Activated T-cell treated with anti-CD3 and anti-CD28 coated beads, Interleukin-2, amount 50 U/mL, for 24 hours (primary cell): ENCODE measurements around the gene PTPRG.

Experiments
- DNase-seq: peaks from one replicate; pipeline ENCODE4 v3.0.0-alpha.2; 2020
- H3K27ac Mint-ChIP-seq: 2 replicates; pipeline ENCODE4 v1.8.0; 2020; ENCODE audit warnings: mild to moderate bottlenecking, mixed read lengths
- H3K27me3 Mint-ChIP-seq: 2 replicates; pipeline ENCODE4 v1.8.0; 2020; ENCODE audit warnings: mixed read lengths
- H3K36me3 Mint-ChIP-seq: 2 replicates; pipeline ENCODE4 v1.8.0; 2020; ENCODE audit warnings: low read depth, mixed read lengths
- H3K4me1 Mint-ChIP-seq: 2 replicates; pipeline ENCODE4 v1.8.0; 2020; ENCODE audit warnings: low read depth, mixed read lengths
- H3K4me3 Mint-ChIP-seq: 2 replicates; pipeline ENCODE4 v1.8.0; 2020; ENCODE audit warnings: mild to moderate bottlenecking, moderate library complexity, mixed read lengths
- H3K9me3 Mint-ChIP-seq: 2 replicates; pipeline ENCODE4 v1.8.0; 2020; ENCODE audit warnings: mixed read lengths

PTPRG gene

DNA sequence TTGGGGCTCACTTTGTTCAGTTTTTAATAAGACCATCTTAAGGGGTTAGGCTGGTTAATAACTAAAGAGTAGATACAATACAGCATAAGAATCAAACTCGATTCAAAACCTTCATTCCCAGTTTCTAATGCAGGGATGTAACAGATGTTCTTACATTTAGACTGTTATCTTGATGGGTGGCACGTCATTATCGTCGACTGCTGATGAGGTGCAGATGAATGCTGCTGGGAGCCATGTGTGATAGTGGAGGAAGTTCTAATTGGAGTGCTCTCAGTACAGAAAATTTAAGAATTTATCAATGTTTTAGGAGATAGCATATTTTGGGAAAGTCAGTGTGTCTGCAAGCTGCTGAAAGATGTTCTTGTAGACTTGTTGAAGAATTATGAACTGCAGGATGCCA is 331.5 kb downstream of the PTPRG start:
- Mint-ChIP-seq H3K27me3 (peaks cover 6% of the 10 kb centered on the region), H3K9me3 (no peaks in the 10 kb centered on the region), H3K4me1 (peaks cover 9% of the 10 kb centered on the region), H3K36me3 (no peaks in the 10 kb centered on the region), H3K27ac (no peak overlapping the region), H3K4me3 (no peak overlapping the region)
- no peak for DNase-seq

DNA sequence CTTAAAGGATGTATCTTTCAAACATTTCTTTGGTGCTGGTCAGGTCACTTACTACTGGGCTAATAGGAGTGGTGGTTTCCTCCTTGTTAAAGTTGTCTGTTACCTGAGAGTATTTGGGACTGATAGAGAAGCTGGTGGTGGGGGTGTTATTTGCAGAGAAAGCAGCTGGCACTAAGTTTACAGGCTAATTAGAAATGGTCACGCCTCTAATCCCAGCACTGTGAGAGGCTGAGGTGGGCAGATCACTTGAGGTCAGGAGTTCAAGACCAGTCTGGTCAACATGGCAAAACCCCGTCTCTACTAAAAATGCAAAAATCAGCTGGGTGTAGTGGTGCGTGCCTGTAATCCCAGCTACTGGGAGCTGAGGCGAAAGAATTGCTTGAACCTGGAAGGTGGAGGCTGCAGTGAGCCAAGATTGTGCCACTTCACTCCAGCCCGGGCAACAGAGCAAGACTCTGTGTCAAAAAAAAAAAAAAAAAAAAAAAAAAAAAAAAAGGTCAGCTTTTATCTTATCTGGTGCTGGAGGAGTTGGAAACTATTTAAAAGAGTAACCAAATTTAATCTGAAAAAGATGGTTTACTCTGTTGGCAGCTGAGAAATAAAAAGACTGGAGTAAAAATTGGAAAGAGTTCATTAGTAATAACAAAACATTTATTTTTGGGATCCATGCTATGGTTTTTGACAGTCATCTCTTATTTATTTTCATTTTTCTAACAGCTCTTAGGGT is 332.6 kb downstream of the PTPRG start:
- H3K4me1 Mint-ChIP-seq, result peaks cover 9% of the 10 kb centered on the region
- DNase-seq, result no peak
- no peak overlapping the region for H3K4me3 Mint-ChIP-seq
- H3K27me3 Mint-ChIP-seq, result peaks cover 6% of the 10 kb centered on the region
- no peak overlapping the region for H3K27ac Mint-ChIP-seq
- H3K36me3 Mint-ChIP-seq, result no peaks in the 10 kb centered on the region
- H3K9me3 Mint-ChIP-seq, result no peaks in the 10 kb centered on the region

GRCh38 chr3:61894988-61895935 is 333.9 kb downstream of the PTPRG start:
- Mint-ChIP-seq H3K4me1 (peaks cover 9% of the 10 kb centered on the region), H3K27ac (no peak overlapping the region), H3K36me3 (no peaks in the 10 kb centered on the region), H3K4me3 (no peak overlapping the region), H3K27me3 (peaks cover 8% of the 10 kb centered on the region), H3K9me3 (no peaks in the 10 kb centered on the region)
- no peak for DNase-seq

- H3K4me1 Mint-ChIP-seq, result peaks cover 9% of the 10 kb centered on the region
- H3K27ac Mint-ChIP-seq, result no peak overlapping the region
- H3K9me3 Mint-ChIP-seq, result no peaks in the 10 kb centered on the region
- H3K4me3 Mint-ChIP-seq, result no peak overlapping the region
- H3K27me3 Mint-ChIP-seq, result peaks cover 7% of the 10 kb centered on the region
- H3K36me3 Mint-ChIP-seq, result no peaks in the 10 kb centered on the region
- DNase-seq, result no peak
These were observed 334.9 kb downstream of the PTPRG start for GRCh38 chr3:61896251-61896650.

GRCh38 chr3:61897848-61898247 is 336.5 kb downstream of the PTPRG start:
- H3K4me3 Mint-ChIP-seq, result no peak overlapping the region
- no peak overlapping the region for H3K27ac Mint-ChIP-seq
- peaks cover 9% of the 10 kb centered on the region for H3K4me1 Mint-ChIP-seq
- H3K9me3 Mint-ChIP-seq, result no peaks in the 10 kb centered on the region
- DNase-seq, result no peak
- no peaks in the 10 kb centered on the region for H3K36me3 Mint-ChIP-seq
- peaks cover 4% of the 10 kb centered on the region for H3K27me3 Mint-ChIP-seq

- Mint-ChIP-seq H3K27ac (no peak overlapping the region), H3K36me3 (no peaks in the 10 kb centered on the region), H3K4me1 (peaks cover 7% of the 10 kb centered on the region), H3K4me3 (no peak overlapping the region), H3K27me3 (peaks cover 3% of the 10 kb centered on the region), H3K9me3 (no peaks in the 10 kb centered on the region)
- DNase-seq, result no peak
These were observed 338.5 kb downstream of the PTPRG start for GRCh38 chr3:61899700-61900462.

DNA sequence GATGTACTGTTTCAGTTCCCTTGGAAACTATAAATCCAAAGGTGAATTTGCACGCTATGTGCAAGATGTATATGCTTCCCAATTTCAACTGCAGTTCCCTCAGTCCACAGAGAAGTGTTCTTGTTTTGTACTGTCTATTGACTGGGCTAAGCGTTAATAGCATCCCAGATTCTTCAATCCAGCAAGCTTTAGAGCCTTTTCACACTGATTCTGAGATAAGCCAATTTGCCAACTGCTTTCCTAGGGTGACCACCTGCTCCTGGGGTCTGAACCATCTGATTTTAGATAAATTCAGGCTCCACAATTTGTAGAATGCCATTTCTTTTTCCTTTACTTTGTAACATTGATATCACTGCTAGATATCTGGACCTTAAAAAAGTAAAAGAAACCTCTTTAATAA is 340.1 kb downstream of the PTPRG start:
- Mint-ChIP-seq H3K36me3 (no peaks in the 10 kb centered on the region), H3K27ac (no peak overlapping the region), H3K9me3 (no peaks in the 10 kb centered on the region), H3K4me3 (no peak overlapping the region), H3K4me1 (no peaks in the 10 kb centered on the region), H3K27me3 (peaks cover 3% of the 10 kb centered on the region)
- no peak for DNase-seq

DNA sequence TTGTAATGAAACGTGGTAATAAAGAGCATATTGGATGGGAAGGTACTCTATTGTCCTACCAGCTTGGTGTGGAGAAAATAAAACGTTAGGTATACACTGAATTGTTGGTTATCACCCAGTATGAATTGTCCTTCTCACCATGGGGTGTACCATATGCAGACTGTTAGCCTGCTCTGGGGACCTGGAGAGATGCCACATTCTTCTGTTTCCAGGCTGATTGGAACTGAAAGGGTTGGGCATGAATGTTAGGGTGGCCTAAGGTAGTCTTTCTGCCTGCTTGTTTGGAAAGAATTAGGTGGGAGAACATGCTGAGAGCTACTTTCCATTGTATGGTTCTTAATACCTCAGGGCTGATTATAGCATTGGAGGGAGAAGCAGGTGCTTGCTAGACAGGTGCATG is 340.6 kb downstream of the PTPRG start:
- DNase-seq, result no peak
- no peaks in the 10 kb centered on the region for H3K4me1 Mint-ChIP-seq
- no peak overlapping the region for H3K4me3 Mint-ChIP-seq
- H3K9me3 Mint-ChIP-seq, result no peaks in the 10 kb centered on the region
- H3K27ac Mint-ChIP-seq, result no peak overlapping the region
- H3K36me3 Mint-ChIP-seq, result no peaks in the 10 kb centered on the region
- peaks cover 3% of the 10 kb centered on the region for H3K27me3 Mint-ChIP-seq

GRCh38 chr3:61903074-61903473 is 341.7 kb downstream of the PTPRG start:
- H3K36me3 Mint-ChIP-seq, result no peaks in the 10 kb centered on the region
- peaks cover 3% of the 10 kb centered on the region for H3K27me3 Mint-ChIP-seq
- no peak overlapping the region for H3K27ac Mint-ChIP-seq

DNA sequence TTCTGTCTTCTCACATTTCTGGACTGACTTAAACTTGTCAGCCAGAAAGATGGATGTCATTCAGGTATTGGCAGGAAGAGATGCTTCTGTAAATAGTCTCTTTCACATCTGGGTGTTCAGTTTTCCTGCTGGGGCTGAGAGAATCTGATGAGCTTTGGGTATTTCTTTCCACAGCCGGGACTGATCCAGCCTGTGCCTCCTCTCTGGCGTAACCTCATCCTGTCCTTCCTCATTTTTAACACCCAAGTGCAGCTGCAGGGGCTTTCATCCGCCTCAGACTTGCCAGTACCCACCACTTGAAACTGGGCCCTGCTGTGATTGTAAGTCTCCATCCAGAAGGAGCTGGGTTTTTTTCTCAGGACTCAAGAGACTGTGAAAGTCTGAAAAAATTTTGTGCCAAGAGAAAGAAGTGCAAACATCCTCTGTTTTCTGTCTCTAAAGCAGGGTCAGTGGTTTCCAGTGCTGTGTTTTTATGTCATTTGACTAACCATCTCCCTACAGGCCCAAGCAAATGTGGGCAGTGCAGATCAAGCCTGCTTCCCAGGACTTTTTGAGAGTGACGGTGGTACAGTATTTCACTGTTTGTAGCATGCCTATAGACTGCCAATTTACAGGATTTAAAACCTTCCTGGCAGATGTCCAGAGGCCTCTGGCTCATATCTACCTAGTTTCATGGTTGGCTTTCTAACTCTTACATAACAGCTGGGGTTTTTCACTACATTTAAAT is 342.7 kb downstream of the PTPRG start:
- H3K4me1 Mint-ChIP-seq, result no peaks in the 10 kb centered on the region

More at GRCh38 chr3:61903074-61903473, 341.7 kb downstream of the PTPRG start:
- Mint-ChIP-seq H3K9me3 (no peaks in the 10 kb centered on the region), H3K4me1 (no peaks in the 10 kb centered on the region), H3K4me3 (no peak overlapping the region)
- no peak for DNase-seq

DNA sequence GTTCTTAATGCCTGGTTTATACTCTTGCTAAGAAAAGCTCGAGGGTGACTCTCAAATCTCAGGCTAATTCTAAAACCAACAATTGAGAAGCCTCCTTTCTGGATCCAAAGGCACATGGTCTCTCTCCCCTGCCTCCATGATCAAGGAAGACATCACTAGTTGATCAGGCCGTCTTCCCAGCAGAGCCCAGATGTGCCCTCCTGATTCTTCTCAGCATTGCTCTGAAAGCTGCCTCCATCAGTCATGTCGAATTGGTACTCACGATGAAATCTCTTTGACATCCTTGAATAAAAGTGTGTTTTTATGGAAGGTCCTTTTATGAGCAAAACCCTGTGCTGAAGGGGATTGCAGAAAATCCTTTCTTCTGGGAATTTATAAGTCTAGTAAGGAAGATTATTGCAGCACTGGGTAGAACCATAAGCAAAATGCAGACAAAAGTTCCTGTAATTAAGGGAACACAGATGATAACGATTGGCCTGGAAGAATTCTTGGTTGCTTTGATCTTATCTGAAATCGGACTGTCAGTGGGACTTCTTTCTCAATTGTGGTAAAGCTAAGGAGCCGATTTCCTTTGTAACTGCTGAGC is 345.9 kb downstream of the PTPRG start:
- no peak overlapping the region for H3K4me3 Mint-ChIP-seq
- H3K27me3 Mint-ChIP-seq, result no peaks in the 10 kb centered on the region
- no peaks in the 10 kb centered on the region for H3K9me3 Mint-ChIP-seq
- H3K27ac Mint-ChIP-seq, result no peak overlapping the region
- no peak for DNase-seq
- H3K4me1 Mint-ChIP-seq, result no peaks in the 10 kb centered on the region
- H3K36me3 Mint-ChIP-seq, result no peaks in the 10 kb centered on the region

More for the DNA sequence above, 342.7 kb downstream of the PTPRG start:
- Mint-ChIP-seq H3K4me3 (no peak overlapping the region), H3K36me3 (no peaks in the 10 kb centered on the region), H3K27me3 (peaks cover 3% of the 10 kb centered on the region), H3K27ac (no peak overlapping the region), H3K9me3 (no peaks in the 10 kb centered on the region)
- DNase-seq, result no peak

- no peak for DNase-seq
- Mint-ChIP-seq H3K27me3 (peaks cover 2% of the 10 kb centered on the region), H3K36me3 (no peaks in the 10 kb centered on the region), H3K4me3 (no peak overlapping the region), H3K4me1 (no peaks in the 10 kb centered on the region), H3K9me3 (no peaks in the 10 kb centered on the region), H3K27ac (no peak overlapping the region)
These were observed 347.0 kb downstream of the PTPRG start for GRCh38 chr3:61908382-61908781.

- peaks cover 2% of the 10 kb centered on the region for H3K27me3 Mint-ChIP-seq
- no peaks in the 10 kb centered on the region for H3K36me3 Mint-ChIP-seq
- no peaks in the 10 kb centered on the region for H3K4me1 Mint-ChIP-seq
- no peaks in the 10 kb centered on the region for H3K9me3 Mint-ChIP-seq
- H3K27ac Mint-ChIP-seq, result no peak overlapping the region
- no peak overlapping the region for H3K4me3 Mint-ChIP-seq
- DNase-seq, result no peak
These were observed 349.4 kb downstream of the PTPRG start for GRCh38 chr3:61910732-61911131.

DNA sequence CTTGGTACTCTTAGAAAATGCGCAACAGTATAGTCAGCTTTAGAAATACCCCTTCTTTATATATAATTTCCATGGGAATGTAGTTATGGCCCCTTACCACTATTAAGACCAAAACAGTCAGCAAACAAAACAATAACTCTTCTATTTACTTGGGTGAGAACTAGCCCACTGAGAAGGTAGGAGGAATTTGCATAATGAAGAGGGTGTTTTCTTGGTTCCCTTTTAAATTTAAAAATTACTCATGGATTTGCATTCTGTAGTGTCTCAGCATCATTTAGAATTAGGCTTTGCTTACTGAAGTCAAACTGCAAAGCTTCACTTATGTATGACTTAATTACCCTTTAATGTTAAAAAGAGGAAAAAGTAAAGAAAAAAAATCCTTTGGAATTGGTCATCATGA is 350.8 kb downstream of the PTPRG start:
- no peak overlapping the region for H3K27ac Mint-ChIP-seq
- no peaks in the 10 kb centered on the region for H3K9me3 Mint-ChIP-seq
- DNase-seq, result no peak
- peaks cover 2% of the 10 kb centered on the region for H3K27me3 Mint-ChIP-seq
- H3K36me3 Mint-ChIP-seq, result no peaks in the 10 kb centered on the region
- H3K4me1 Mint-ChIP-seq, result no peaks in the 10 kb centered on the region
- no peak overlapping the region for H3K4me3 Mint-ChIP-seq
